Fibroblast of the conjunctiva (primary cell): Measurements from ENCODE around the gene NIPAL3.
"Not testable (repeated sequence)": the region's sequence is repeated elsewhere in the genome, so short reads cannot be mapped to it uniquely, and the experiment has no call there.

Experiments used
- DNase-seq: peaks from one replicate; pipeline ENCODE4 v3.0.0-alpha.2; 2010; ENCODE audit warnings: low read depth

NIPAL3 gene

DNA sequence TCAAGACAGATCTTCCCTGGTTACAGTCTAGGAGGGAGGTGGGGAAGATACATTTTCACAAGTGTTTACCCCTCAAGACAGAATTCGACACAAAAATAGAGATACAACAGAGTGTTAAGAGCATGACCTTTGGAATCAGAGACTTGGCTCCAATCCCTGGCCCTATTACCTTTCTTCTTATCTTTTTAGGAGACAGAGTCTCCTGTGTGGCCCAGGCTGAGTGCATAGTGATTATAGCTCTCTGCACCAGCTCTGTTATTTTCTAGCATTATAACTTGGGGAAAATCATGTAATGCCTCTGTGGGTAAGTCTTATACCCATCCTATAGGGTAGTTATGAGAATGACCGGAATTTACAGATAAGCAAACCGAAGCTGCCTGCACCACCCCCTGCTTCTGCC lies 9.8 kb downstream of the NIPAL3 start:
- no peak for DNase-seq

DNA sequence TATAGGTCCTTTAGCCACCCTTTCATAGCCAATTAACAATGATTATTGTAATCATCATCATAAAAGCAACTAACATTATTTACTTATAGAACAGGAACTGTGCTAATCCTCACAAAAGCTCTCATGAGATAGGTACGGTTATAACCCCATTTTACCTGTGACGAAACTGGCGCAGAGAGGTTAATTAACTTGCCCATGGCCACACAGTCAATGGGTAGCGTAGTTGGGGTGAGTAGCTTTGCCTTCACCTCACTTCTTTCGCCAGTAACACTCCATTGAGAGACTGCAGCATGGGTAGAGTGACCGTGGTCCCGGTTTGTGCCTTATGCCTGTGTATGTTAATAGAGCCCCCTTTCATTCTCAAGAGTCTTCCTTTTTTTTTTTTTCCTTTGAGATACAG lies 10.3 kb downstream of the NIPAL3 start:
- no peak for DNase-seq

DNA sequence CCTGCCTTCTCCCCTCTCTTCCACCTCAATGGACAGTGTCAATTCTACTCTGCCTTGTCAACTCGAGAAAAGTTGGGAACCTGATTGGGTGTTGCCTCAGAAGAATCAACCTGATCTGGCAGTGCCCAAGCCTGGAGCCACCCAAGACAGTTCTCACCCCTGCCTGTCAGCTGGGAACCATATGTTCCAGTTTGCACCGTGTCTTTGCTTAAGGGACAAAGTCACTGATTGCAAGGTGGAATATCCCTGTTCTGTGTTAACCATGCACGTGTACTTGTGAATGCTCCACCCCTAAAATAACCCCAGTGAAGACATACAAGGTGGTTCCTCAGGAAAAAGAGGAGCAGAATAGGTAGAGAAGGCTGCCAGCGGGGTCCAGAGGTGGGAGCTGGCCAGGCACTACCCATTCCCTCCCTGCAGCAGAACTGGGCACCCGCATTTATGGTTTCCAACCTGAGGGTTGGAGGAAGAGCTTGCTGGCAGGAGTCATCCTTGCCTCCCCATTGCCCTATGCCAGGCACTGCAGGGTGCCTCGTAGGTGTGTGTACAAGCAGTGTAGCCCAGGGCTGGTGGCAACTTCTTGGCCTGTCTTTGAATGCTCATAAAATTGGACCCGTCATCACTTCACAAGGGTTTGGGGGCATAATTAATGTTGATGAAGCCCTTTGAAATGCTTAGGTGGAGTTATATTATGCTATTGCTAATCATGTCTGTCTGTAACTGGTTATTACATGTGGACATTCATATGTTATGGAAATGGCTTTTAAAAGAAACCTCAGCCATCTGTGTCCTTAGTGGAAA lies 11.3 kb downstream of the NIPAL3 start:
- no peak for DNase-seq

DNA sequence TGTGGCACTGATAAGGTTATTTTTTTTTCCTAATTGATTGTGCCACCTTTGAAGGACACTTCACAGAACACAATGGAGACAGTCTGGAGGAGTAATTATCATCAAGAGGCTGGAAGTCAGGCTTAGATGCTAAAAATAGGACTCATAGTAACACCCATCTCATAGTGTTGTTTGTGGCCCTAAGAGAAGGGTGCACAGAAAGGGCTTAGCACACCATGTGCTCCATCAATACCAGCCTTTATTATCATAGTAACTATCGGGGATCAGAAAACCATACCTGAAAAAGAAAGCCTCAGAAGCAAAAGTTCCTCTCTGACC lies 11.9 kb downstream of the NIPAL3 start:
- DNase-seq: no peak

DNA sequence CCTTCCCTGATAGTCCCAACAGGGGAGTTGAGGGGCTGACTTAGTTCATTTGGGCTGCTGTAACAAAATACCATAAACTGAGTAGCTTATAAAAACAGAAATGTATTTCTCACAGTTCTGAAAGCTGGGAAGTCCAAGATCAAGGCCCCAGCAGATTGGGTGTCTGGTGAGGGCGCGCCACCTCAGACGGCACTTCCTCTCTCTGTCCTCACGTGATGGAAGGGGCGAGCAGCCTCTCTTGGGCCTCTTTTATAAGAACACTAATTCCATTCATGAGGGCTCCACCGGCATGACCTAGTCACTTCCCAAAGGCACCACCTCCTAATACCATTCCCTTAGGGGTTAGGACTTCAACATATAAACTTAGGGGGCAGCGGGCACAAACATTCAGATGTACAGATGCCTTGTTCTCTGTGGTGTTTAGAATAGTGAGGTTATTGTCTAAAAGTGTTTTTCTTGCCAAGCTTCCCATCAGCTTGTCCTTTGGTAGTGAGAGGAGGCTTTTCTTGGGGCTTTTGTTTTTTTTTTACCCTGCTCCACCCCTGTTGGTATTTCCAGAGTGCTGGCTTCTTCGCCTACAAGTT lies 20.3 kb downstream of the NIPAL3 start:
- no peak for DNase-seq

DNA sequence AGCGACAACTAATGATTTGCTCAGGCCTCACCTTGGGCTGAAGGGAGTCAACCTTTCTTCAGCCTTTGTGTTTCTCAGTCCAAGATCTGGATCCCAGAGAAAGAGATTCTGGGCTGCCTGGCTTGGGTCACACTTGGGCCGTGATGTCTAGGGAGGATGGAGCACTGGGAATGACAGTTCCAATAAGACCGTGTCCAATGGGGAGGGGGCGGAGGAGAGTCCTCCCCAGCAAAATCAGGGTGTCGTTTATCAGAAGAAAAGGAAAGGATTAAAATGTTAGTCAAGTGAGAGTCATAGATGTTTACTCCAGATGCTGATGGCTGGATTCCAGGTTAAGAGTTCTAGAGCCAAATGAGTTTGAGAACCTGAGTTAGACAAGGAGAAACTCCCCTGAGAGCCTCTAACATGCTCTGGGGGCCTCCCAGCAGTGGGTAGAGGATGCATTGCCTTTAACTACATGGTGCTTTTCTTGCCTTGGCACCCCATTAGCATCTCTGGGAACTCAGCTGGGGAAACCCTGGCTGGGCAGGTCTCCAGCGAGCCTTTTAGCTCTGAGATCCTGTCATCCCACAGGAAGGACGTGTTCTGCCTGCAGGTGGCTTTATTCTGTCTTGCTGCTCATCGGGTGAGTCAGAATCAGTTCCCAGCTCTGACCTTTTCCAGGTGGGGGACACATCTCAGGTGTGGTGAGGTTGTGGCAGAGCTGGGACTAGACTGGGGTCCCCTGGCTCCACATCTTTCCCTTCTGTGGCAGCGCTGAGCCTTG lies 22.2 kb downstream of the NIPAL3 start:
- no peak for DNase-seq

DNA sequence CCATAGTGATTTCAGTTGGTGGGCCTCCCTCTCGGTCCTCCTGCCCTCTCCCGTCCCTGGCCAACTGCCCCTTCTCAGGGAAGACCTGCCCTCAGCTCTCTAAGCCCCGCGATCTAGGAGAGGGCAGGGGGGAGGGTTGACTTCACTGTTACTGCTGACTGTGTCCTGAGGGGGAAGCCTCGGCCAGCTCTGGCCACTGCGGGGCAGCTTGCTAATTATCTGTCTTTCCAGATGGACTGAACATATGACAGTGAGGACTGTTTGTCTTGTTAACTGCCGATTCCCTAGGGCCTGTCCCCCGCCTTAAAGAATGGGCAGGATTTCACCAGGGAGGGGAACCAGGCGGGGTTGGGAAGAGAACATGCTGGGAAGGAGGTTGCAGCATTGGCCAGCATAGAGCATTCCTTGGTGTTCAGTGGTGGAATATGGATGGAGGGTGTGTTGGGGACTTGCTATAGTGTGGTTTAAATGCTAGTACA lies 22.9 kb downstream of the NIPAL3 start:
- DNase-seq: no peak

DNA sequence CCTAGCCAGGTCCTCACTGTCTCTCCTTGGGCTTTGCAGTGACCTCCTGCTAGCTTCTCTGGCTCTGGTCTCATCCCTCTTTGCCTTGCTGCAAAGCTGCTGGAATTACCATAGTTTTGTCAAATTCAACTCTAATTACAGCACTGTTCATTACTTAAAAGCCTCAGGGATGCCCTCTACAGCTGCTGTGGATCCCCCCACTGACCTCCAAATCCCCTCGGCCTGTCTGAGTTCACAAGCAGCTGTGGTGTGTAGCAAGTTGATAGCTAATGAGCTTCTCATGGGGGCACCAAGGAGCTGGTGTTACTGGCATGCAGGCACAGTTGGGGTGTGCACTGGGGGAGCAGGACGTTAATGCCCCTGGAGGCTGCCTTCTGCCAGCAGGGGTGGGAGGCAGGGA lies 24.8 kb downstream of the NIPAL3 start:
- DNase-seq: no peak

DNA sequence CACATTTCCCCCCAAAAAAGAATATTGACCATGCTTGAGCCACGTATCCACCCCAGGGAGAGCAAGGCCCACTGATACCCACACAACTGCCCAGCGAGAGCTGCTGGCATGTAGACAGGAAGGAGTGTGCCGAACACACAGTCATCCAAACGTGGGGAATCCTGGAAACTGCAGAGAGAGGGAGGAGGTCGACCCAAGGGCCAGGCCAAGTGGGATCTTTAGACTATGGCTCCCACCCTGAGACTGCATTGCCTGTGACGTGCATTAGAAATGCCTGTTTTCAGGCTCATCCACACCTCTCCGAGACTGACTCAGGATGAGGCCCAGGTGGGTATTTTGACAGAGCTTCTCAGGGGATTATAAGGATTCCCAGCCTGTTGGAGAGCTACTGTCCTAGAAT lies 25.9 kb downstream of the NIPAL3 start:
- no peak for DNase-seq

DNA sequence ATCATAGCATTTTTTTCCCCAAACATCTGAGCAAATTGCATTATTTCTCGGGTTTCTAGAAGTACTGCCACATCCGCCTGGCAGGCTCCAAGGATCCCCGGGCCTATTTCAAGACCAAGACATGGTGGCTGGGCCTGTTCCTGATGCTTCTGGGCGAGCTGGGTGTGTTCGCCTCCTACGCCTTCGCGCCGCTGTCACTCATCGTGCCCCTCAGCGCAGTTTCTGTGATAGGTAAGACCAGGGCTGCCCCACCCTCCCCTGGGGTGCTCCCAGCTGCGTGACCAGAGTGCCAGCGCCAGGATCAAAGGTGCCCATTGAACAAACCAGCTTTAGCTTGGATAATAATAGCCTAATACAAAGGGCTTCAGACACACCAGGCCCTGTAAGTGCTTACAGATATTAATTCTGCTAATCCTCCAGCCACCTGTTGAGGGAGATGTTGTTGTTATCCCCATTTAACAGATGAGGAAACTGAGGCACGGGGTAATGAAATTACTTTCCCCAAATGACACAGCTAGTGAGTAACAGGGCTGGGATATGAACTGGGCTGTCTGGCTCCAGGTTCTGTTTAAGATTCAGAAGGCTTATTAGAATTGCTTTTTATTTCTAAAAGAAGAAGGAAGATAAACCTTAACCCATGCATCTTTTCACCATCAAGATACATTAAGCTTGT lies 26.5 kb downstream of the NIPAL3 start:
- no peak for DNase-seq

DNA sequence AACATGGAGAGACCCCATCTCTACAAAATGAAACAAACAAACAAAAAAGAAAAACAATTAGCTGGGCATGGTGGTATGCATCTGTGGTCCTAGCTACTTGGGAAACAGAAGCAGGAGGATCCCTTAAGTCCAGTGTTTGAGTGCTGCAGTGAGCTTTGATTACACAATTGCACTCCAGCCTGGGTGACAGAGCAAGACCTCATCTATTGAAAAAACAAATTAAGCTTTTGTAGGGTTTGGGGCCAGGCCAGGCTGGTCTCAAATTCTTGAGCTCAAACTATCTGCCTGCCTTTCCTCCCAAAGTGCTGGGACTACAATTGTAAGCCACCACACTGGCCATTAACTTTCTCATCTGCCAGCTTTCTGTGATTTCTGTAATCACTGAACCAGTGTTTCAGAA lies 27.2 kb downstream of the NIPAL3 start:
- DNase-seq: no peak

DNA sequence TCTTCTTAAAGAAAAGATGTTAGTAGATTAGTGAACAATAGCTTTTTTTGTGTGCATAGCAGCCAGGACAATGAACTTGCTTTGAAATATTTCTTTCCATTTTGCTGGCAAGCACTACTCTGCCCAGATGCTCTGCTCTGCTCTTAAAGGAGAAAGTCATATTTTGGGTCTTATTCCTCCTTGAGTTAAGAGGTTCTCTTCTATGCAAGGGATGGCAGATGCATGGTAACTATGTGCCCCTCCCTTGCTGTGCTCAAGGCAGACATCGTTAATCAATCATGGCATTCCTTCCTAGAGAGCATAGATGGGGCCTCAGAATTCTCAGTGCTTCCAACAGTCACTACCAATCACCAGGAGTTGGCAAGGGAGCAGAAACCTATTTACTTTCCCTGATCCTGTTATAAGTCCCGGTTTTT lies 27.6 kb downstream of the NIPAL3 start:
- no peak for DNase-seq

DNA sequence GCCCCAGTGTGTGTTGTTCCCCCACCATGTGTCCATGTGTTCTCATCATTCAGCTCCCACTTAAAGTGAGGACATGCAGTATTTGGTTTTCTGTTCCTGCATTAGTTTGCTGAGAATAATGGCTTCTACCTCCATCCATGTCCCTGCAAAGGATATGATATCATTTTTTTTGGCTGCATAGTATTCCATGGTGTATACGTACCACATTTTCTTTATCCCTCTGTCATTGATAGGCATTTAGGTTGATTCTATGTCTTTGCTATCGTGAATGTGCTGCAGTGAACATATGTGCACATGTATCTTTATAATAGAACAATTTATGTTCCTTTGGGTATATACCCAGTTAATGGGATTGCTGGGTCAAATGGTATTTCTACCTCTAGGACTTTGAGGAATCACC lies 30.8 kb downstream of the NIPAL3 start:
- DNase-seq: not testable (repeated sequence)

DNA sequence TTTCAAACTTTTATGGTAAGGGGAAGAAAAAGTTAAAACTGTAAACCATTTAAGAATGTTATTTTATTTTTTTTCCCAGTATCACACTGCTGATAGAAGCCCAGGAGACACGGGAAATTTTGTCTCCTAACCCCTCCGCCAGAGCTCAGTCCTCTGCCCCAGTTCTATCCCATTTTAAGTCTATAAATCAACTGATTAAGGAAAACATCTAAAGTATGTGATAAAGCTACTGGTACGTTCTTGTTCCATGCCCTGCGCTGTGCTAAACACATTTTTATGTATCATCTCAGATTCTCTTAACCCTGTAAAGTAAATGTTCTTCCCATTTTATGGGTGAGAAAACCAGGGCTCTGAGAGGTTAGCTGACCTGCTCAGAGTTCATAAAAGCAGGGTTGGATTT lies 34.7 kb downstream of the NIPAL3 start:
- no peak for DNase-seq

DNA sequence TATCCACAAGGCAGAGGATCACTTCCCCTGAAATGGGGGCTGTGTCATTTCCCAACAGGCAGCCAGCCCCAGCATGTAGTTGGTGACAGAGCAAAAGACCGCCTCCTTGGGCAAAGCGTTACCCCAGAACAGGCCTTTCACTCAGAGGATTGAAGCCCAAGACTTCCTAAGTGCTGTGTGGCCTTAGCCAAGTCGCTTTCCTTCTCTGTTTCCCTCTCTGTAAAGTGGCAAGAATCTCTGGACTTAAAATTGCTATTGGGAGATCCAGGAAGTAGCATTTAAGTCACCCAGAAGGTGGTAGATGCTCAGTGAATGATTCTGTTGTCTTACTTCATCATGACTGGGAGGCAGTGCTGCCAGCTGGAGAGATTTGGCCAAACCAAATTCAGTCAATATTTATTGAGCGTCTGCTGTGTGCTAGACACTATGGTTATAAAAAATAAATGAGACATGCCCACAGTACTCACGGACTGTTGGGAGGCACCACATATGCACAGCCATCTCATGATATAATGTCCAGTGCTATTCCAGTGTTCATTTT lies 35.3 kb downstream of the NIPAL3 start:
- no peak for DNase-seq

DNA sequence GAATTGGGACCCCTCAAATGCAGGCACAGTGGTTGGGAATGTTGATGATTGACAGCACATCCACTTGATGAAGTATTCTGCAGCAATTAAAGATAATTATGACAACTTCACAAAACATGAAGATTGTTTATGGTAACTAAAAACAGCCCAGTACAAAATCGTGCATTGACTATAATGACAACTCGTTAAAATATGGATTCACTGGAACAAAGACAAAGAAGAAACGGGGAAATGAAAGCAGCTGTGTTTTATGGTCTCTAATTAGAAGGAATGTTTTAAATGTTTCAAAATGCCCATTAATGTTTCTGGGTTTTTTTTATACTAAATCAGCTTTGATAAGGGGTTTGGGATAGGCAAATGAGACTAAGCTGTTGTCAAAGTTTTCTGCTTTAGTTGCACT lies 36.1 kb downstream of the NIPAL3 start:
- DNase-seq: no peak

DNA sequence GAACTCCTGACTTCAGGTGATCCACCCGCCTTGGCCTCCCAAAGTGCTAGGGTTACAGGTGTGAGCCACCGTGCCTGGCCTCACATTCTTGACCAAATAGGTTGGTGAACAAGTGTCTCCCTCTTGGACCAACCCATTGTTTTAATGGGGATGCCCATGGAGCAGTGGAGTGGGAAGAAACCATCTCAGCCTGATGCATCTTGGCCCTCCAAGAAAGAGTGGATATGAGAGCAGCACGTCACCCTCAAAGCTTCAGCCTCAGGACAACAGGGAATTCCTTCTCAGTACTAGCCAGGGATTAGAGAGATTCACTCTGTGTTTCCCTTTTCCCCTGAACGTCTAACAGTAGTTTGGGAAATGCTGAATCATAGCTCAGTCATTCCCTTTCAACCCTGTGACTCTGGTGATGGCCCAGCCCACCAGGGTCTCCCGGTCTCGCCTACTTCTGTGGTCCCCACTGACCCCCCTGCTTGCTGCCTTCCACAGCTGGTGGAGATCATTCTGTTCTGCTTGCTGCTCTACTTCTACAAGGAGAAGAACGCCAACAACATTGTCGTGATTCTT lies 37.4 kb downstream of the NIPAL3 start:
- DNase-seq: no peak

DNA sequence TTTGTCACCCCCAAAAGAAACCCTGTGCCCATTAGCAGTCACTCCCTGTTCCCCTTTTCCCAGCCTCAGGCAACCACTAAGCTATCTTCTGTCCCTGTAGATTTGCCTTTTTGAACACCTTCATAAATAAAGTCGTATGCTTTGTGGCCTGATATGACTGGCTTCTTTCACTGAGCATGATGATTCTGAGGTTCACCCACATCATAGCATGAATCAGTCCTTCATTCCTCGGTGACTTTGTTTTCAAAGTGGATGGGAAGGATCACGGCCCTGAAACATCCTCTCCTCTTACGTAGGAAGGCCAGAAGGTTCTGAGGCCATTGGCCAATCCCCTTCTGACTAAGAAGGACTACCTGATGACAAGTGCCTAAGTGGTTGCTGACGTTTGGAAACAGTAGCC lies 39.1 kb downstream of the NIPAL3 start:
- DNase-seq: no peak

DNA sequence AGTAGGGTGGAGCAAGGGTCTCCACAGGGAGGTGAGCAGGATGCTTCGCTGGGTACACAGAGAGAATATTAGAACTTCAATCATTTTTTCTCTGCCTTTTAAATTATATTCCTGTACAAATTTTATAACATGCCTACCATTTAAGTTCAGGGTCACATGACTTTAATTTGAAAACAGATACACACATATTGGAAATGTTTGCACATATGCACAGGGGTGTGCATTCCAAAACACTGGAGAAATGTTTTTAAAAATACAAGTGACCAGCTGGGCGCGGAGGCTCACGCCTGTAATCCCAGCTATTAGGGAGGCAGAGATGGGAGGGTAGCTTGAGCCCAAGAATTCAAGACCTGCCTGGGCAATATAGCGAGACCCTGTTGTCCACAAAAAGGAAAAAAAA lies 39.7 kb downstream of the NIPAL3 start:
- DNase-seq: no peak

DNA sequence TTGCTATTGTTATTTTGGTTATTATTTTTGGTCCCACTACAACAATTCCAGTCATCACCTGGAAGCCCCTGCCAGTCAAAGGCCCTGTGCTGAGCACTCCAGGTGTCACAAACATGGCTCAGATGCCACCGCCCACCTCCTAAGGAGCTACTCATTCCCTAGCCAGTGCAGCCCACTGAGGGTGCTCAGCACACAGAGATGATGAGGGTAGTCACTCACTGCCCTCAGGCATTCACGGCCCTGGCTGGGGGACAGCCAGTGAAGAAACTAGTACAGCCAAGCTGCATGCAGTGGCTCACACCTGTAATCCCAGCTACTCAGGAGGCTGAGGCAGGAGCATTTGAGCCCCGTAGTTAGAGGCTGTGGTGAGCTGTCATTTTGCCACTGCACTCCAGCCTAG lies 42.3 kb downstream of the NIPAL3 start:
- DNase-seq: no peak

DNA sequence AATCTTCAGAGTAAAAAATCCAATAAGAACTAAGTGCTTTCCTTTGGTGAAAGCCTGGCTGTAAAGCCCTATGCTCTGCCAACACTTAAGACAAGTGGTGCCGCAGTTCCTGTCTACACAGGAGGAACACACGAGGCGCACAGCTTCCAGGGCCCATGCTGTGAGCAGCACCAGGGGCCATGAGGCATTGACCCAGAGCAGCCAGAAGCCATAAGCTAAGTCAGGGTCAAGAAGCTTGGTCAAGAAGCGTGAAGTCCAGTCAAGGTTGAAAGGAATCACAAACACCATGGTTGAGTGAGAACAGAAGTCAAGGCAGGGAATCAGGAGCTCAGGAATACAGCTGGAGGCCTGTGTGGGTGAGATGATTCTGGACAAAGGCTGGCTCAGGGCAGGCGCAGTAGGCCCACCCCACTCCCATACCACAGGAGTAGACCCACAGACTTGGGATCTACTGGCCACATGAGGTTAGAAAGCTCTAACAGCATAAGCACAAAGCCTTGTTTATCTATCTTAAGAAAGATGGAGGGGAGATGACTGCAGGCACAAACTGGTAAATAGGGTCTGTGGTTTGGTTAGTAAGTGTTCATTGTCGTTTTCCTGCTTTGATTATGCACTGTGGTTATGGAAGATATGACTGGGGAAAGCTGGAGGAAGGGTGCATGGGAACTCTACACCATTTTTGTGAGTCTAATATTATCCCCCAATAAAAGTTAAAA lies 44.1 kb downstream of the NIPAL3 start:
- no peak for DNase-seq
